Activated CD8-positive, alpha-beta memory T cell treated with anti-CD3 and anti-CD28 coated beads for 36 hours (primary cell): Measurements from ENCODE around the gene BRIP1. TPM values are rescaled to one million over a fixed set of nuclear protein-coding genes. Genes with fewer than 3 reads are reported as not detected.
"Not testable (repeated sequence)": the region's sequence is repeated elsewhere in the genome, so short reads cannot be mapped to it uniquely, and the experiment has no call there.

ENCODE experiments used
- CTCF ChIA-PET: fragments of 350-600 bp; sonication (Branson Sonifier 250); formaldehyde crosslinking; loops from one replicate; lab custom pipeline; 2021; ENCODE audit warnings: antibody characterized with exemption; lab: Charles Lee
- POLR2A ChIA-PET: fragments of 350-600 bp; sonication (Branson Sonifier 250); formaldehyde crosslinking; loops from one replicate; lab custom pipeline; 2021; ENCODE audit warnings: antibody characterized with exemption; lab: Charles Lee
- total RNA-seq, 2 experiments: library from RNA; stranded (reverse); gene quantifications; one replicate each; pipeline ENCODE4 v1.2.3, GENCODE V29; 2021

The BRIP1 gene
- total RNA-seq, 2 experiments from 2014 or later = 15.5 to 16.2 TPM

- ChIA-PET CTCF (no interaction called here), POLR2A (interaction anchor here (0.7 kb wide), 1 partner anchor 1757 kb away, joined by 3 read pairs; no protein-coding TSS in a partner anchor)
Observed at GRCh38 chr17:61836266-61837174, 26.8 kb downstream of the BRIP1 start.

GRCh38 chr17:61835606-61836005 is 27.7 kb downstream of the BRIP1 start:
- POLR2A ChIA-PET = no interaction called here
- CTCF ChIA-PET = no interaction called here

- POLR2A ChIA-PET = no interaction called here
- CTCF ChIA-PET = interaction anchor here (0.6 kb wide), 1 partner anchor 457 kb away, joined by 3 read pairs; no protein-coding TSS in a partner anchor
Observed at GRCh38 chr17:61834610-61835009, 28.7 kb downstream of the BRIP1 start.

- CTCF ChIA-PET = interaction anchor here (0.5 kb wide), 1 partner anchor 99 kb away, joined by 3 read pairs; no protein-coding TSS in a partner anchor
- POLR2A ChIA-PET = no interaction called here
Observed at GRCh38 chr17:61833536-61834193, 29.7 kb downstream of the BRIP1 start.

GRCh38 chr17:61832463-61832862 is 30.9 kb downstream of the BRIP1 start:
- ChIA-PET CTCF (no interaction called here), POLR2A (no interaction called here)

- CTCF ChIA-PET = no interaction called here
- POLR2A ChIA-PET = no interaction called here
Observed at GRCh38 chr17:61831099-61831498, 32.2 kb downstream of the BRIP1 start.

- CTCF ChIA-PET = no interaction called here
Observed at GRCh38 chr17:61828694-61829093, 34.6 kb downstream of the BRIP1 start.

GRCh38 chr17:61827649-61828395 is 35.5 kb downstream of the BRIP1 start:
- CTCF ChIA-PET = no interaction called here
- POLR2A ChIA-PET = no interaction called here

More at GRCh38 chr17:61828694-61829093, 34.6 kb downstream of the BRIP1 start:
- POLR2A ChIA-PET = no interaction called here

- CTCF ChIA-PET = not testable (repeated sequence)
Observed at GRCh38 chr17:61826866-61827265, 36.5 kb downstream of the BRIP1 start.

GRCh38 chr17:61826198-61826597 is 37.1 kb downstream of the BRIP1 start:
- CTCF ChIA-PET, POLR2A ChIA-PET: not testable (repeated sequence)

More at GRCh38 chr17:61826866-61827265, 36.5 kb downstream of the BRIP1 start:
- POLR2A ChIA-PET = not testable (repeated sequence)

- POLR2A ChIA-PET = no interaction called here
- CTCF ChIA-PET = no interaction called here
Observed at GRCh38 chr17:61825448-61826137, 37.7 kb downstream of the BRIP1 start.

- ChIA-PET POLR2A (no interaction called here), CTCF (interaction anchor here (0.7 kb wide), 1 partner anchor 368 kb away, joined by 3 read pairs; no protein-coding TSS in a partner anchor)
Observed at GRCh38 chr17:61822326-61823285, 40.7 kb downstream of the BRIP1 start.

GRCh38 chr17:61821655-61822054 is 41.7 kb downstream of the BRIP1 start:
- POLR2A ChIA-PET = no interaction called here

GRCh38 chr17:61819265-61819664 is 44.1 kb downstream of the BRIP1 start:
- CTCF ChIA-PET, POLR2A ChIA-PET: not testable (repeated sequence)

More at GRCh38 chr17:61821655-61822054, 41.7 kb downstream of the BRIP1 start:
- CTCF ChIA-PET = no interaction called here

- POLR2A ChIA-PET = no interaction called here
Observed at GRCh38 chr17:61818225-61818624, 45.1 kb downstream of the BRIP1 start.

GRCh38 chr17:61817452-61817851 is 45.9 kb downstream of the BRIP1 start:
- CTCF ChIA-PET = no interaction called here
- POLR2A ChIA-PET = no interaction called here

More at GRCh38 chr17:61818225-61818624, 45.1 kb downstream of the BRIP1 start:
- CTCF ChIA-PET = no interaction called here

GRCh38 chr17:61816538-61816937 is 46.8 kb downstream of the BRIP1 start:
- CTCF ChIA-PET = no interaction called here
- POLR2A ChIA-PET = no interaction called here
